ENCODE measurements around the gene KLC4. TPM values are rescaled to one million over a fixed set of nuclear protein-coding genes. Genes with fewer than 3 reads are reported as not detected.

KLC4 gene
- total RNA-seq, 1 donor from 2014 or later = 32.0 TPM

DNA sequence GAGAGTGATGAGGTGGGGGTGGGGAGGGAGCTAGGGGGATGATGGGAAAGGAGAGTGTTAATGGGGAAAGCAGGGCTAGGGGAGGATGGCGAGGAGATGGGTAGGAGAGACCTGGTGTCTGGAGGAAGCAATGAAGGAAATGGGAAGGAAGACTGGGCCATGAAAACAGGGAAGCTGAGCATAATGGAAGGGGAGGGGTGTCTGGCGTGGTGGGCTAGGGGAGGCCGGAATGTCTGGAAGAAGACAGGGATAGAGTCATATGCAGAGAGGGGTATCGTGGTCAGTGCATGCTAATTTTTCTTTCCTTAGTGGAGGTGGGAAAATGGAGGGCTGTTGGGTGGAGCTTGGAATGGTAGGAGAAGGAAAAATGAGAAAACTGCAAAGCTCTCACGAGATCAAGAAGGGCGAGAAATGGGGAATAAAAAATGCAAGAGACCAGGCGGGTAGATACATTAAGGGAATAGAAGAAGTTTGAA, 45.0 kb upstream of the KLC4 start:
- Histone ChIP-seq H3K27me3 (no peaks in the 10 kb centered on the region), H3K27ac (peak overlapping the region; percentile 47), H3K4me3 (peak overlapping the region; percentile 56), H3K9me3 (no peaks in the 10 kb centered on the region), H3K4me1 (peaks cover 35% of the 10 kb centered on the region), H3K36me3 (peaks cover 55% of the 10 kb centered on the region)
- intact Hi-C loops (cut with DNase I) = no loop called here
- no peak for ATAC-seq
- no peak for DNase-seq
- TF ChIP-seq, protein P1, sequence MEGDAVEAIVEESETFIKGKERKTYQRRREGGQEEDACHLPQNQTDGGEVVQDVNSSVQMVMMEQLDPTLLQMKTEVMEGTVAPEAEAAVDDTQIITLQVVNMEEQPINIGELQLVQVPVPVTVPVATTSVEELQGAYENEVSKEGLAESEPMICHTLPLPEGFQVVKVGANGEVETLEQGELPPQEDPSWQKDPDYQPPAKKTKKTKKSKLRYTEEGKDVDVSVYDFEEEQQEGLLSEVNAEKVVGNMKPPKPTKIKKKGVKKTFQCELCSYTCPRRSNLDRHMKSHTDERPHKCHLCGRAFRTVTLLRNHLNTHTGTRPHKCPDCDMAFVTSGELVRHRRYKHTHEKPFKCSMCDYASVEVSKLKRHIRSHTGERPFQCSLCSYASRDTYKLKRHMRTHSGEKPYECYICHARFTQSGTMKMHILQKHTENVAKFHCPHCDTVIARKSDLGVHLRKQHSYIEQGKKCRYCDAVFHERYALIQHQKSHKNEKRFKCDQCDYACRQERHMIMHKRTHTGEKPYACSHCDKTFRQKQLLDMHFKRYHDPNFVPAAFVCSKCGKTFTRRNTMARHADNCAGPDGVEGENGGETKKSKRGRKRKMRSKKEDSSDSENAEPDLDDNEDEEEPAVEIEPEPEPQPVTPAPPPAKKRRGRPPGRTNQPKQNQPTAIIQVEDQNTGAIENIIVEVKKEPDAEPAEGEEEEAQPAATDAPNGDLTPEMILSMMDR (IDR thresholded peaks at IDR 0.05) = no peak

DNA sequence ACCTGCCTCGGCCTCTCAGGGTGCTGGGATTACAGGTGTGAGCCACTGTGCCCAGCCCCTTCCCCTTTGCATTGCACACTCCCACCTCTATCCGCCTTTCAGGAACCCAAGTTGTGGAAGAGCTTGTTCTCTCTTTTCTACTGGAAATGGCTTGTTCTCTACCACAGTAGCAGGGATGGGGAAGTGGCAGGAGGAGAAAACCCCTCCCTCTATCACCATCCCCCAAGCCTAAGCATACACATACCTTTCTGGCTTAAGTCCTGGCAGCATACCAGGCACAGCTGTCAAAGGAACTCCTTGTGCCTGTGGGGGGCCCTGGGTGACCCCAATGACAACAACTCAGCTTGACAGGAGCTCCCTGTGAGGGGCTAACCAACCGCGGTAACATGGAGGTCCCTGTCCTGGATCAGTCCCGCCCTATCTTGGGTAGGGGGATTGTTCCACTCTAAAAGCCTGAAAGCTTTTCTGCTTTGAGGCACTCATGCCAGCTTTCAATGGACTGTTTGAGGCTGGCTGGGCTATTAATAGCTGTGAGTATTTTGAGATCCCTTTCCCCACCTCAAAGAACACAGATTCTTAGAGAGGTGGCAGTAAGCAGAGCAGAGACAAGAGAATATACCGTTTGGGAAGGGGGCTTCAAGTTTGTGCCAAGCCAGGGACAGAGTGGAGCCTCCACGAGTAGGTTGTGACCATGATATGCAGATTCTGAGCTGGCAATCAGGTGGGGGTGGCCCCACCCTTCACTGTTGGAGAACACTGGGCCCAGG, 43.1 kb upstream of the KLC4 start:
- intact Hi-C loops (cut with DNase I) = no loop called here
- H3K27me3 ChIP-seq = no peaks in the 10 kb centered on the region
- ATAC-seq = no peak
- no peak overlapping the region for H3K4me3 ChIP-seq
- H3K27ac ChIP-seq = peak overlapping the region; percentile 6
- TF ChIP-seq, protein P1 (IDR thresholded peaks at IDR 0.05) = no peak
- DNase-seq = no peak
- H3K36me3 ChIP-seq = peaks cover 41% of the 10 kb centered on the region
- H3K4me1 ChIP-seq = peaks cover 43% of the 10 kb centered on the region
- no peaks in the 10 kb centered on the region for H3K9me3 ChIP-seq

DNA sequence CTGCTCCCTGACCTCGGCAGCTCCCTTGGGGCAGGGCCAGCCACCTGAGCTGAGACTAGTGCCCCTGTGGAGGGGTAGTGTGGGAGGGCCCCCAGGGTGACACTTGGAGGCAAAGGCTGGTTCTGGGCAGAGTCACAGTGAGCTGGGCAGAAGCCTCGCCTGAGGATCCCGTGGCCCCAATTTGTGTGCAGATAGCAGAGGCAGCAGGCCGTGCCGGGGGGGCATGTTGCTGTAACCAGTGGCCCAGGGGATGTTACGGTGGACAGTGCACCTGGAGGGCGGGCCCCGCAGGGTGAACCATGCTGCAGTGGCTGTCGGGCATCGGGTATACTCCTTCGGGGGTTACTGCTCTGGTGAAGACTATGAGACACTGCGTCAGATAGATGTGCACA, 42.5 kb upstream of the KLC4 start:
- H3K4me3 ChIP-seq = no peak overlapping the region
- H3K4me1 ChIP-seq = peaks cover 43% of the 10 kb centered on the region
- intact Hi-C loops (cut with DNase I) = no loop called here
- TF ChIP-seq, protein P1 (IDR thresholded peaks at IDR 0.05) = no peak
- H3K9me3 ChIP-seq = no peaks in the 10 kb centered on the region
- peaks cover 35% of the 10 kb centered on the region for H3K36me3 ChIP-seq
- H3K27ac ChIP-seq = no peak overlapping the region
- no peak for ATAC-seq
- no peak for DNase-seq
- H3K27me3 ChIP-seq = no peaks in the 10 kb centered on the region

DNA sequence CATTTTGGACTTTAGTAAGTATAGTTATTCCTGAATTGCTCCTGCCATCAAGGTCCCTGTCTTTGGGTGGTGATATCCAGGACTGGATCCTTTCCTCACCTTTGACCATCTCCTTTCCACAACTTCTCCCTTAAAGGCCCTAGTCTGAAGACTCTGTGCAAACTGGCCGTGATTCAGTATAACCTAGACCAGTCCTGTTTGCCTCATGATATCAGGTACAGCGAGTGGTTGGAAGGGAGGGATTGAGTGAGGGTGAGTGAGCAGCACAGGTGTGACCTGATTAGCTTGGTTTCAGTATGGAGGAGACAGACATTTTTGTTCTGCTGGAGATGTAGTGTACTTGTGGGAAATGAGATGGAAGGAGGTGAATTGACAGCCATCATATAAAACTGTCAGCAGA, 40.3 kb upstream of the KLC4 start:
- TF ChIP-seq, protein P1 (IDR thresholded peaks at IDR 0.05) = no peak
- peaks cover 46% of the 10 kb centered on the region for H3K4me1 ChIP-seq
- no peak for ATAC-seq

DNA sequence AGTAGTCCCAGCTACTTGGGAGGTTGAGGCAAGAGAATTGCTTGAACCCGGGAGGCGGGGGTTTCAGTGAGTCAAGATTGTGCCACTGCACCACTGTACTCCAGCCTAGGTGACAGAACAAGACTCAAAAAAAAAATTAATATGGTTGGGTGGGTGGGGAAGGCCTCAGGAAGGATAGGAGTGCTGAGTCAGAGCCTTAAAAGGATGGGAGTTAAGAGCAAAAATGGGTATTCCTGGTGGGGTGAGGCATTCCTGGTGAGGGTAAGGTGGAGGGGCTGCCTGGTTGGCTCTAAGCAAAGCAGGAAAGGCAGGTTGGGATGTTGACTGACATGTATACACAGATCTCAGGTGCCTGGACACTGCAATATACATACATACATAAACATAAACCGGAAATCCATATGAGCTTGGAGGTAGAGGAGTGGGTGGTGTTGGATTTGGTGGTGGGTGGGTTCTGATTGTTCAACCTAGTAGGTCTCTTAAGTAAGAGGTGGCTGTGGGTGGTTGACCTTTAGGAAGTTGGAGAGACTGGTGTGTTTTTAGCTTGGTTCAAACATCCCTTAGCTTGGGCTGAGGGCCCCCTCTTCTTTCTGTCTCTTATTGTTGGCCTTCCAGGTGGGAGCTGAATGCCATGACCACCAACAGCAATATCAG, 39.3 kb upstream of the KLC4 start:
- H3K4me3 ChIP-seq = no peak overlapping the region
- intact Hi-C loops (cut with DNase I) = no loop called here
- TF ChIP-seq, protein P1 (IDR thresholded peaks at IDR 0.05) = no peak
- H3K4me1 ChIP-seq = peaks cover 40% of the 10 kb centered on the region
- no peak for ATAC-seq
- no peak overlapping the region for H3K27ac ChIP-seq
- no peaks in the 10 kb centered on the region for H3K9me3 ChIP-seq
- DNase-seq = no peak
- H3K36me3 ChIP-seq = peaks cover 43% of the 10 kb centered on the region
- no peaks in the 10 kb centered on the region for H3K27me3 ChIP-seq

More for the DNA sequence above, 40.3 kb upstream of the KLC4 start:
- Histone ChIP-seq H3K36me3 (peaks cover 32% of the 10 kb centered on the region), H3K27me3 (no peaks in the 10 kb centered on the region), H3K9me3 (no peaks in the 10 kb centered on the region), H3K27ac (no peak overlapping the region), H3K4me3 (no peak overlapping the region)
- intact Hi-C loops (cut with DNase I) = no loop called here
- no peak for DNase-seq
